ENCODE measurements around the gene OR13C4.

Gene OR13C4

GRCh38 chr9:104527109-104527508, at the start of gene OR13C4:
Gene OR13C4 (minus strand): TSS chr9:104527209. CDS start chr9:104527209, 0 bp downstream.
- TF ChIP-seq CTCF (IDR thresholded peaks at IDR 0.05; ENCODE audit: insufficient read depth, low read length, poor library complexity, severe bottlenecking), result no peak
- Histone ChIP-seq H3K27me3 (replicated peaks; ENCODE audit: control insufficient read depth, insufficient read depth, low read length) (no peaks in the 10 kb centered on the region), H3K4me3 (replicated peaks; ENCODE audit: low read depth, low read length) (no peak within 1 kb of the TSS), H3K36me3 (ENCODE audit: control insufficient read depth, insufficient read depth, low read length) (no peaks in the 10 kb centered on the region)
- no peak for DNase-seq (ENCODE audit: extremely low read depth, insufficient read length)

GRCh38 chr9:104575456-104575855, 48.4 kb upstream of the OR13C4 start:
- Histone ChIP-seq H3K36me3 (ENCODE audit: control insufficient read depth, insufficient read depth, low read length) (no peaks in the 10 kb centered on the region), H3K27me3 (replicated peaks; ENCODE audit: control insufficient read depth, insufficient read depth, low read length) (no peaks in the 10 kb centered on the region), H3K4me3 (replicated peaks; ENCODE audit: low read depth, low read length) (no peak overlapping the region)
- DNase-seq (ENCODE audit: extremely low read depth, insufficient read length), result no peak
- no peak for TF ChIP-seq CTCF (IDR thresholded peaks at IDR 0.05; ENCODE audit: insufficient read depth, low read length, poor library complexity, severe bottlenecking)

GRCh38 chr9:104572612-104573011, 45.6 kb upstream of the OR13C4 start:
- DNase-seq (ENCODE audit: extremely low read depth, insufficient read length), result no peak
- no peak for TF ChIP-seq CTCF (IDR thresholded peaks at IDR 0.05; ENCODE audit: insufficient read depth, low read length, poor library complexity, severe bottlenecking)
- H3K4me3 ChIP-seq (replicated peaks; ENCODE audit: low read depth, low read length), result no peak overlapping the region
- H3K27me3 ChIP-seq (replicated peaks; ENCODE audit: control insufficient read depth, insufficient read depth, low read length), result no peaks in the 10 kb centered on the region
- no peaks in the 10 kb centered on the region for H3K36me3 ChIP-seq (ENCODE audit: control insufficient read depth, insufficient read depth, low read length)

- H3K27me3 ChIP-seq (replicated peaks; ENCODE audit: control insufficient read depth, insufficient read depth, low read length), result no peaks in the 10 kb centered on the region
- TF ChIP-seq CTCF (IDR thresholded peaks at IDR 0.05; ENCODE audit: insufficient read depth, low read length, poor library complexity, severe bottlenecking), result no peak
- no peaks in the 10 kb centered on the region for H3K36me3 ChIP-seq (ENCODE audit: control insufficient read depth, insufficient read depth, low read length)
These were observed 41.9 kb upstream of the OR13C4 start, which contains the start of gene OR13C8 for GRCh38 chr9:104568868-104569267. Gene OR13C8 (plus strand): TSS chr9:104569168. CDS start chr9:104569168, 0 bp downstream.

GRCh38 chr9:104564358-104564757, 37.3 kb upstream of the OR13C4 start:
- H3K4me3 ChIP-seq (replicated peaks; ENCODE audit: low read depth, low read length), result no peak overlapping the region
- H3K36me3 ChIP-seq (ENCODE audit: control insufficient read depth, insufficient read depth, low read length), result no peaks in the 10 kb centered on the region
- no peak for DNase-seq (ENCODE audit: extremely low read depth, insufficient read length)
- TF ChIP-seq CTCF (IDR thresholded peaks at IDR 0.05; ENCODE audit: insufficient read depth, low read length, poor library complexity, severe bottlenecking), result no peak
- no peaks in the 10 kb centered on the region for H3K27me3 ChIP-seq (replicated peaks; ENCODE audit: control insufficient read depth, insufficient read depth, low read length)

More at GRCh38 chr9:104568868-104569267, 41.9 kb upstream of the OR13C4 start, which contains the start of gene OR13C8:
- no peak within 1 kb of the TSS for H3K4me3 ChIP-seq (replicated peaks; ENCODE audit: low read depth, low read length)
- no peak for DNase-seq (ENCODE audit: extremely low read depth, insufficient read length)
